ENCODE data around the gene PLAC9.

PLAC9 gene

GRCh38 chr10:80153460-80153859, 20.9 kb downstream of the PLAC9 start:
- TF ChIP-seq CTCF (IDR thresholded peaks at IDR 0.05; ENCODE audit: poor library complexity, severe bottlenecking): no peak
- Histone ChIP-seq H3K36me3 (ENCODE audit: low read depth) (peaks cover 50% of the 10 kb centered on the region), H3K27me3 (ENCODE audit: insufficient read depth, poor library complexity, severe bottlenecking) (no peaks in the 10 kb centered on the region), H3K4me1 (ENCODE audit: insufficient read depth, poor library complexity, severe bottlenecking) (peaks cover 26% of the 10 kb centered on the region), H3K9me3 (ENCODE audit: severe bottlenecking) (no peaks in the 10 kb centered on the region), H3K27ac (ENCODE audit: poor library complexity, severe bottlenecking) (no peak overlapping the region), H3K4me3 (ENCODE audit: severe bottlenecking) (no peak overlapping the region)
- no peak for DNase-seq (ENCODE audit: low spot score)
- no peak for ATAC-seq (ENCODE audit: low read depth)

GRCh38 chr10:80154626-80154977, 22.1 kb downstream of the PLAC9 start:
- Histone ChIP-seq H3K36me3 (ENCODE audit: low read depth) (peaks cover 56% of the 10 kb centered on the region), H3K9me3 (ENCODE audit: severe bottlenecking) (no peaks in the 10 kb centered on the region), H3K27ac (ENCODE audit: poor library complexity, severe bottlenecking) (peak overlapping the region; percentile 81), H3K4me1 (ENCODE audit: insufficient read depth, poor library complexity, severe bottlenecking) (peaks cover 32% of the 10 kb centered on the region), H3K4me3 (ENCODE audit: severe bottlenecking) (no peak overlapping the region), H3K27me3 (ENCODE audit: insufficient read depth, poor library complexity, severe bottlenecking) (no peaks in the 10 kb centered on the region)
- DNase-seq (ENCODE audit: low spot score) (no peak), ATAC-seq (ENCODE audit: low read depth) (no peak)
- no peak for TF ChIP-seq CTCF (IDR thresholded peaks at IDR 0.05; ENCODE audit: poor library complexity, severe bottlenecking)

- Histone ChIP-seq H3K27me3 (ENCODE audit: insufficient read depth, poor library complexity, severe bottlenecking) (no peaks in the 10 kb centered on the region), H3K4me3 (ENCODE audit: severe bottlenecking) (no peak overlapping the region)
- DNase-seq (ENCODE audit: low spot score): no peak
Observed at GRCh38 chr10:80154978-80155695, 22.6 kb downstream of the PLAC9 start.

GRCh38 chr10:80155696-80156215, 23.2 kb downstream of the PLAC9 start:
- no peaks in the 10 kb centered on the region for H3K9me3 ChIP-seq (ENCODE audit: severe bottlenecking)
- peaks cover 56% of the 10 kb centered on the region for H3K36me3 ChIP-seq (ENCODE audit: low read depth)
- TF ChIP-seq CTCF (IDR thresholded peaks at IDR 0.05; ENCODE audit: poor library complexity, severe bottlenecking): no peak
- peaks cover 32% of the 10 kb centered on the region for H3K4me1 ChIP-seq (ENCODE audit: insufficient read depth, poor library complexity, severe bottlenecking)
- peak overlapping the region; percentile 81 for H3K27ac ChIP-seq (ENCODE audit: poor library complexity, severe bottlenecking)
- no peaks in the 10 kb centered on the region for H3K27me3 ChIP-seq (ENCODE audit: insufficient read depth, poor library complexity, severe bottlenecking)
- no peak for DNase-seq (ENCODE audit: low spot score)
- no peak for ATAC-seq (ENCODE audit: low read depth)
- H3K4me3 ChIP-seq (ENCODE audit: severe bottlenecking): no peak overlapping the region

More at GRCh38 chr10:80154978-80155695, 22.6 kb downstream of the PLAC9 start:
- peak overlapping the region; percentile 81 for H3K27ac ChIP-seq (ENCODE audit: poor library complexity, severe bottlenecking)
- peak; percentile 61 for ATAC-seq (ENCODE audit: low read depth)
- H3K9me3 ChIP-seq (ENCODE audit: severe bottlenecking): no peaks in the 10 kb centered on the region
- no peak for TF ChIP-seq CTCF (IDR thresholded peaks at IDR 0.05; ENCODE audit: poor library complexity, severe bottlenecking)
- H3K36me3 ChIP-seq (ENCODE audit: low read depth): peaks cover 56% of the 10 kb centered on the region
- H3K4me1 ChIP-seq (ENCODE audit: insufficient read depth, poor library complexity, severe bottlenecking): peaks cover 32% of the 10 kb centered on the region

GRCh38 chr10:80156216-80156615, 23.7 kb downstream of the PLAC9 start:
- Histone ChIP-seq H3K36me3 (ENCODE audit: low read depth) (peaks cover 56% of the 10 kb centered on the region), H3K27me3 (ENCODE audit: insufficient read depth, poor library complexity, severe bottlenecking) (no peaks in the 10 kb centered on the region), H3K27ac (ENCODE audit: poor library complexity, severe bottlenecking) (peak overlapping the region; percentile 81), H3K9me3 (ENCODE audit: severe bottlenecking) (no peaks in the 10 kb centered on the region), H3K4me3 (ENCODE audit: severe bottlenecking) (no peak overlapping the region), H3K4me1 (ENCODE audit: insufficient read depth, poor library complexity, severe bottlenecking) (peaks cover 32% of the 10 kb centered on the region)
- DNase-seq (ENCODE audit: low spot score): no peak
- no peak for TF ChIP-seq CTCF (IDR thresholded peaks at IDR 0.05; ENCODE audit: poor library complexity, severe bottlenecking)
- no peak for ATAC-seq (ENCODE audit: low read depth)

All from RWPE2 (cell line).